ENCODE data around the gene KCNMB3. TPM values are rescaled to one million over a fixed set of nuclear protein-coding genes. Genes with fewer than 3 reads are reported as not detected.

The KCNMB3 gene
- total RNA-seq, 4 donors from 2014 or later, result 0.19 to 1.5 (median 0.87) TPM

DNA sequence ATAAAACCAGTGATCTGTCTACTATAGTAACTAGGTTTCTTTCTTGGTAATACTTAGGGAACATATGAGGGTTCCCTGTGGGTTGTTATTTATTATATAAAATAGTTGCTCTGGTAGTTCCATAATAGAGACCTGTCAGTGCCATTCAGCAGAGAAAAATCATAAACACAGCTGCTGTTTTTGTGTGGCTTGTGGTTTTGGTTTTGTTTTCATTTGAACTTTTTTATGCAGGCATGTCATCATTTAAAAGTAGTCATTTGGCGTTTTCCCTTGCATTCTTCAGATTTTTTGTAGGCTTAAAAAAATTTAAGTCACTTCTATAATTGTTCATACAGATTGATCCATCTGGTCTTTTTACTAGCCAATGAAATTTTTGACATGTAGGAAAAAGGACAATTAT is 54.8 kb downstream of the KCNMB3 start:
- DNase-seq (ENCODE audit: low spot score in 2 of 2), result no peak
- WGBS, 2 donors, result 18 to 28% methylated on average over 1 of the region's 1 CpG
- H3K4me3 ChIP-seq (ENCODE audit: low read depth, poor library complexity, severe bottlenecking), result no peak overlapping the region
- intact Hi-C loops (cut with DNase I; ENCODE audit: low total_unique reads), result no loop called here
- TF ChIP-seq, protein P1, sequence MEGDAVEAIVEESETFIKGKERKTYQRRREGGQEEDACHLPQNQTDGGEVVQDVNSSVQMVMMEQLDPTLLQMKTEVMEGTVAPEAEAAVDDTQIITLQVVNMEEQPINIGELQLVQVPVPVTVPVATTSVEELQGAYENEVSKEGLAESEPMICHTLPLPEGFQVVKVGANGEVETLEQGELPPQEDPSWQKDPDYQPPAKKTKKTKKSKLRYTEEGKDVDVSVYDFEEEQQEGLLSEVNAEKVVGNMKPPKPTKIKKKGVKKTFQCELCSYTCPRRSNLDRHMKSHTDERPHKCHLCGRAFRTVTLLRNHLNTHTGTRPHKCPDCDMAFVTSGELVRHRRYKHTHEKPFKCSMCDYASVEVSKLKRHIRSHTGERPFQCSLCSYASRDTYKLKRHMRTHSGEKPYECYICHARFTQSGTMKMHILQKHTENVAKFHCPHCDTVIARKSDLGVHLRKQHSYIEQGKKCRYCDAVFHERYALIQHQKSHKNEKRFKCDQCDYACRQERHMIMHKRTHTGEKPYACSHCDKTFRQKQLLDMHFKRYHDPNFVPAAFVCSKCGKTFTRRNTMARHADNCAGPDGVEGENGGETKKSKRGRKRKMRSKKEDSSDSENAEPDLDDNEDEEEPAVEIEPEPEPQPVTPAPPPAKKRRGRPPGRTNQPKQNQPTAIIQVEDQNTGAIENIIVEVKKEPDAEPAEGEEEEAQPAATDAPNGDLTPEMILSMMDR (IDR thresholded peaks at IDR 0.05), result no peak
- no peak for TF ChIP-seq POLR2A (IDR thresholded peaks at IDR 0.05)

GRCh38 chr3:179194931-179195330 is 56.0 kb downstream of the KCNMB3 start:
- H3K4me3 ChIP-seq (ENCODE audit: low read depth, poor library complexity, severe bottlenecking), result no peak overlapping the region
- 75 to 80% methylated on average over 4 of the region's 4 CpGs for WGBS, 2 donors
- no peak for DNase-seq (ENCODE audit: low spot score in 2 of 2)
- intact Hi-C loops (cut with DNase I; ENCODE audit: low total_unique reads), result no loop called here
- no peak for TF ChIP-seq POLR2A (IDR thresholded peaks at IDR 0.05)
- TF ChIP-seq, protein P1 (IDR thresholded peaks at IDR 0.05), result no peak

Other genes starting within 250 kb of the KCNMB3 start
- 10 to 100 TPM in 2 of 4 donors, 1 to 10 TPM in 2; 6.3 to 11.2 (median 10.2) TPM for gene ZMAT3, start 179.3 kb downstream of the KCNMB3 start, total RNA-seq
- gene PIK3CA, start 102.8 kb downstream of the KCNMB3 start, total RNA-seq, result 10 to 100 TPM; 18.4 to 22.4 (median 21.3) TPM
- gene ZNF639, start 71.9 kb upstream of the KCNMB3 start, total RNA-seq, result 10 to 100 TPM; 19.5 to 36.1 (median 25.1) TPM
- 10 to 100 TPM; 38.2 to 98.7 (median 47.3) TPM for gene MFN1, start 96.6 kb upstream of the KCNMB3 start, total RNA-seq
- gene GNB4, start 200.4 kb upstream of the KCNMB3 start, total RNA-seq, result 10 to 100 TPM; 63.9 to 91.8 (median 85.8) TPM